AG09309 (cell line): Measurements from ENCODE around the gene CHI3L1.

Experiments used
- DNase-seq: peaks from one replicate; pipeline ENCODE4 v3.0.0-alpha.2; 2010; ENCODE audit warnings: low read depth
- H3K4me3 ChIP-seq: 2 replicates; pipeline ENCODE4 v1.5.1; 2011; ENCODE audit warnings: mild to moderate bottlenecking, low read depth, low read length, moderate library complexity; ENCODE audit not compliant: control insufficient read depth
- CTCF ChIP-seq: IDR thresholded peaks from 2 replicates; pipeline ENCODE4 v1.5.1; 2011; ENCODE audit warnings: mild to moderate bottlenecking, low read depth, low read length, inconsistent platforms; ENCODE audit not compliant: insufficient read depth, control insufficient read depth; ENCODE audit errors: missing control alignments

The CHI3L1 gene

GRCh38 chr1:203161703-203162102, 24.8 kb downstream of the CHI3L1 start:
- TF ChIP-seq CTCF = no peak
- no peak for DNase-seq
- H3K4me3 ChIP-seq = no peak overlapping the region

- no peak overlapping the region for H3K4me3 ChIP-seq
- DNase-seq = no peak
- no peak for TF ChIP-seq CTCF
Observed at GRCh38 chr1:203161175-203161574, 25.3 kb downstream of the CHI3L1 start.

GRCh38 chr1:203159844-203160243, 26.7 kb downstream of the CHI3L1 start:
- H3K4me3 ChIP-seq = no peak overlapping the region
- no peak for TF ChIP-seq CTCF
- no peak for DNase-seq

- no peak for DNase-seq
- no peak for TF ChIP-seq CTCF
- H3K4me3 ChIP-seq = no peak overlapping the region
Observed at GRCh38 chr1:203158960-203159665, 27.4 kb downstream of the CHI3L1 start.

- TF ChIP-seq CTCF = no peak
- no peak overlapping the region for H3K4me3 ChIP-seq
- DNase-seq = no peak
Observed at GRCh38 chr1:203158423-203158822, 28.1 kb downstream of the CHI3L1 start.

DNA sequence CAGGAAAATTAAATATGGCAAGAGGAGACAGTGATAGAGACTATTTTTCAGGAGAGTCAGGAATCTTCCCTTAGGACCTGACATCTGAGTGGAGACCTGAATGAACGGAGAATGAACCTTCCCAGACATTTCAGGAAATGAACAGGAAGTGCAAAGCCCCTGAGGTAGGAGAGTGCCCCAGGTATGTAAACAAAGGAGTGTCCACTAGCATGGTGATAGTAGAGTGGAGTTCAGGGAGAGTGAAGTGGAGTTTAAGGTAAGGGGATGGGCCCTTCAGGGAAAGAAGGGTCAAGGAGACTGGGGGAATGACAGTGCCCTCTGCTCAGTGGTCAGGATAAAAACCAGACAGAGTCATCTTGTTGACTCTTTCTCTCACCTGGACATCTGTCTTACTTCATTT, 30.2 kb downstream of the CHI3L1 start:
- no peak for DNase-seq
- no peak overlapping the region for H3K4me3 ChIP-seq
- TF ChIP-seq CTCF = no peak
